ENCODE data around the gene TUBA3D.
"Not testable (repeated sequence)": the region's sequence is repeated elsewhere in the genome, so short reads cannot be mapped to it uniquely, and the experiment has no call there.

- TF ChIP-seq CTCF, POLR2A (IDR thresholded peaks at IDR 0.05): not testable (repeated sequence)
These were observed 53.3 kb downstream of the TUBA3D start for GRCh38 chr2:131528981-131529863.

Measured in thyroid gland (tissue), 4 donors.